Measurements from ENCODE around the gene ADAMTS3.

ADAMTS3 gene

DNA sequence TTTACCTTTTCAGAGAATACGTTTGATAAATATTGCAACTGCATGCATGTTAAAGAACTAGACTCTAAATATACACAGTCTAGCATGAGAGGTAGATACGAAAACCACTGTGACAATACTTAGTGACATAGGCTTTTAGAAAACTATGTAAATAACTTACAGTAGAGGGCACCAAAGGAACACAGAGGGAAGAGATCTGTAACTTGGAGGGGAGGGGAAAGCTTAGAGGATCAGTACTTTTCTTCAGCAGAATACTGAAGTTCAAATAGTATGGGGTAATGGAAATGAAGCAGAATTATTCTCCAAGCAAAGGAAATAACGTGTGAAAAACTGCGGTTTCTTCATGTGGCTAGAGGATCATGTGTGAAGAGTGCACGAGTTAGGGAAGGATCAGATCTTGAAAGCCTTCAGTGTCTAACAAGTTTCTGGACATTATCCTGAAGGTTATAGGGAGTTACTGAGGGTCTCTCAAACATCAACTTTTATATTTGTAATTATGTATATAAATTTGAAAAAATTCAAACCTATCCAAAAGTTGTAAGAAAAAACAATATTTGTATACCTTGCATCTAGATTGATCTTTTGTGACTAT is 273.0 kb downstream of the ADAMTS3 start:
- DNase-seq (ENCODE audit: low read depth) = no peak

DNA sequence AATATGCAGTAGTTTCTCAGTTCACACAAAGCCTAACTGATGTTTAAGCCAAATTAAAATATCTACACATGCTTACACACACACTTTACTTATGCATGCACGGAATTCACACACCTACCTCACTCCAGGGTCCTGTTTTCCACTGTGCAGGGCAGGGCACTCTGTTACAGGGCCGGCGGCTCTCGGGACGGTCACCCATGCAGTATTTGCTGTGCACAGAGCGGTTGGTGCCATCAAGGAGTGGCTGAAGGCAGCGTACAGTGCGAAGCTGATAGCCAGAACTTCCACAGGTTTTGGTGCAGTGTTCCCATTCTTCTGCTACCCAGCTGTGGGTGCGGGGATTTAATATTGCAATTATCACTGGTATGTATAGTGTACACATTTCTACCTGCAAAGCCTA is 278.3 kb downstream of the ADAMTS3 start:
- no peak for DNase-seq (ENCODE audit: low read depth)

DNA sequence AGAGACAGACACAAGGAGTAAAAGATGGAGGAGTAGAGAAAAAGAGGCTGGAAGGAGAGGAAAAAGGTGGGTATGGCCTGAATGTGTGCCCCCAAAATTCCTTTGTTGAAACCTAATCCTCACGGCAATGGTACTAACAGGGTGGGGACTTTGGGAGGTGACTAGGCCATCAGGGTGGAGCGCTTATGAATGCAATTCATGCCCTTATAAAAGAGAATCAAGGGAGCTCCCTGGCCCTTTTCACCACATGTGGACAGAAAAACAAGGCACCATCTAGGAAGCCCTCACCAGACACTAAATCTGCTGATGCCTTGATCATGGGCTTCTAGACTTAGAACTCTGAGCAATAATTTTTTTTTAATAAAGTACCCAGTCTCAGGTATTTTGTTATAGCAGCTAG is 282.1 kb downstream of the ADAMTS3 start:
- DNase-seq (ENCODE audit: low read depth) = no peak

DNA sequence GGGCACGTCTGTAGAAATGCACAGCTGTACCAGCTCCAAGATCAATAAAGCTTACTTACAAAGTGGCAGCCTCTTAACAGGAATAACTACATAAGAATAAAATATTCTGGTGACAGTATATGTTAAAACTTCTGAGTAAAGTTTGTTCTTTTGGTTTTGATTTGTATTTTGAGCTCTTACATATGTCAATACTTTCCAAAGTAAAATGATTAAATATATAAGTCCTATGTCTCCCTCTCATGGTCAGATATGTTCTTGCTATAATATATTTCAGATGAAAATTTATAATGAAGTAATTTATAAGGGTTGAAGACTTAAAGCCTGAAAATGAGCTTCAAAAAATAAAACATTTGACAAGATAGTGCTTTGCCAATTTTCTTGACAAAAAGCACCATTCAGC is 282.8 kb downstream of the ADAMTS3 start:
- DNase-seq (ENCODE audit: low read depth) = no peak

DNA sequence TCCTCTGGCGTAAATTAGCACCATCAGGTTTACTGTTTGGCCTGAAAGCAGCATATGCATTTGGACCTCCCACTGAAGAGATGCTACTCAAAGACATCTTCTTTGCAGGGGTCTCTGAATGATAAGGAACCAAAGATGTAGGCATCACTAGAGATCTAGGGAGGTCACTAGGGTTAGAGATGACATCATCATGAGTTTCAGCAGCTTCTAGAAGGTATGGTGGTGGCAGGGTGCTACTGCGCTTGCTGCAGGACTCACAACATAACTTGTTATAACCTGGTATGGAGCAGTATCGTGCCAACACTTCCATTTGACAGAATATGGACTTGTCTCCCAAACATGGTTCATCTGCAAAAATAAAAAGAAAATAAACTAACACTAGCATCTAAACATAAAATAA is 285.7 kb downstream of the ADAMTS3 start:
- no peak for DNase-seq (ENCODE audit: low read depth)

DNA sequence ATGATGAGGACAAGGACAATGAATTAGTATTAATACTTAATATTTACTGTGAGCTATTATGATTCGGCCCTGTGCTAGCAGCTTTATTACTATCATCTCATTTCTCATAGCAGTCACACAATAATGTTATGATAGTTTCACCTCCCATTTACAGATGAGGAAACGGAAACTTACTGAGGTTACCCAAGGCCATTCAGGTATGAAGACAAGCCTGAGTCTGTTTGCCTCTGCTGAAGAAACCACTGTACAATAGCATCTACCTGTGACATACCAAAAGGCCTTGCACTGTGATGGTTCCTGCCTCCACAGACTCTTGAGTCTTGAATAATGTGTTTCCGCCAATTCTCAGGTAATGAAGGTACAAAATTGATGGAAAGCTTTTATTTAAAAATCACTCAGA is 288.8 kb downstream of the ADAMTS3 start:
- DNase-seq (ENCODE audit: low read depth) = no peak

GRCh38 chr4:72275381-72275780 is 293.6 kb downstream of the ADAMTS3 start:
- DNase-seq (ENCODE audit: low read depth) = no peak

- no peak for DNase-seq (ENCODE audit: low read depth)
Measured at GRCh38 chr4:72274251-72274650, 294.8 kb downstream of the ADAMTS3 start.

DNA sequence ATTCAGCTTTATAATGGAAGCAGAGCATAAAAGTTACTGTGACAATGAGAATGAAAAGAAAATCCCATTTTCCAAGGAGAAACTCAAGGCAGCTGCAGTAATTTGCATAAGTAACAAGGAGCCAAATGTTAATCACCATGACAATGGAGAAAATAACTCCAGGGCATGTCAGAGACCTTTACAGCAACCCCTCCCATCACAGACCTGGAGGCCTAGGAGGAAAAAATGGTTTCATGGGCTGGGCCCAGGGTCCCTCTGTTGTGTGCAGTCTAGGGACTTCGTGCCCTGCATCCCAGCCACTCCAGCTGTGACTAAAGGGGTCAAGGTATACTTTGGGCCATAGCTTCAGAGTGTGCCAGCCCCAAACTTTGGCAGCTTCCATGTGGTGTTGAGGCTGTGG is 313.8 kb downstream of the ADAMTS3 start:
- no peak for DNase-seq (ENCODE audit: low read depth)

DNA sequence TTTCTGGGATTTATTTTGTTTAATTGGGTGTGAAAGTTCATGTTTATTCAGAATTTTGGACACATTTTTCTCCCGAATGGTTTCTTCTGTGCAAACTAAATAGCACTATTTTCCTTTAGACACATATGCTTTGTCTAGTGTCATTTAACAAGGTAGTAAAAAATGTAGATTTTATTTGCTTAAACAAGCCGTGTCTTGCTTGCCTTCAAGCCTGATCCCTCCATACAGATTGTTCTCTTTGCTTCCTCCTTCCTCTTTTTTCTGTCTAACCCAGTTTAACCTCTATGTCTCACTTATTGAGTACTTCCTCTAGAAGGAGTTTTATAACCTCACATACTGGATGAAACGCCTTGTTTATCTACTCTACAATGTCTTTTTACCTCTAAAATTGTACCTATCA is 325.4 kb downstream of the ADAMTS3 start:
- no peak for DNase-seq (ENCODE audit: low read depth)

DNA sequence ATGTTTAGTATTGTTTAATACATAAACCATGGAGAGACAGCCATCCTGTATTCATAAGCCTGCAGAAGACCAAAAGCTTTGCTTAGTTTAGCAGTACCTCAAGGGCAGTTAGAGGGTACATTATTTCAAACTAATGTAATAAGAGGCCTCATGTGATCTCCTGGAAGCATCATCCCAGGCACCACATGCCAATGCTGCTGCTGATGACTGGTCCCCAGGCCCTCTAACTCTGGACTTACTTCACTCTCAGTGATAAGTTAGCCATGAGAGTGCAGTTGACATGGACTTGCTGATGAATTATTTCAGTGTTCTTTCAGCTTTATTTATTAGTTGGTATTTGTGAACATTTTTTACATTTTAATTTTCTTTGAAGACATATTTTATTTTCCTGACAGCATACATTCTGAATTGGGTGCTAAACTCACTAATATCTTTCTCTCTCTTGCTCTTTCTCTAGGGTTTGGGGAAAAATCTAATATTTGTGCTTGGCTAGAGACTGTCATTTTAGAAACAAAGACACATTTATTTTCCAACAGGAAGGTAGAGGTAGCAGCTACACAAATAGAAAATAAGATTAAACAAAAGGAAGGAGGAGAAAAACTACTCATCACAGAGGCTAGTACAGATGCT is 329.4 kb downstream of the ADAMTS3 start:
- no peak for DNase-seq (ENCODE audit: low read depth)

All from T follicular helper cell (primary cell).